Activated CD8-positive, alpha-beta memory T cell treated with anti-CD3 and anti-CD28 coated beads for 48 hours (primary cell): ENCODE measurements around the gene DCLK2.

ENCODE experiments used
- DNase-seq, 3 experiments: peaks; one replicate each; pipeline ENCODE4 v3.0.0-alpha.2; 2020; ENCODE audit warnings: low read depth in 2 of 3, low spot score in 2 of 3

DCLK2 gene

GRCh38 chr4:150069353-150069752 lies 8.9 kb upstream of the DCLK2 start:
- DNase-seq, result no peak

- no peak for DNase-seq
Measured at GRCh38 chr4:150070464-150071170, 7.6 kb upstream of the DCLK2 start.

- no peak for DNase-seq
Measured at GRCh38 chr4:150072471-150072870, 5.8 kb upstream of the DCLK2 start.

GRCh38 chr4:150072906-150073714 lies 5.1 kb upstream of the DCLK2 start:
- no peak for DNase-seq

- no peak for DNase-seq
Measured at GRCh38 chr4:150074064-150074463, 4.2 kb upstream of the DCLK2 start.

GRCh38 chr4:150078579-150079080 lies 385 bp downstream of the DCLK2 start:
- DNase-seq, result no peak

GRCh38 chr4:150079081-150079581 lies 886 bp downstream of the DCLK2 start:
- peak in 2 of 3 experiments; percentile 4 to 9 for DNase-seq

- no peak for DNase-seq
Measured at GRCh38 chr4:150080337-150080736, 2.1 kb downstream of the DCLK2 start.

GRCh38 chr4:150080875-150081274 lies 2.6 kb downstream of the DCLK2 start:
- DNase-seq, result no peak

- no peak for DNase-seq
Measured at GRCh38 chr4:150082241-150082640, 4.0 kb downstream of the DCLK2 start.

- DNase-seq, result no peak
Measured at GRCh38 chr4:150087006-150087405, 8.8 kb downstream of the DCLK2 start.

- no peak for DNase-seq
Measured at GRCh38 chr4:150089732-150090131, 11.5 kb downstream of the DCLK2 start.

- DNase-seq, result no peak
Measured at GRCh38 chr4:150090836-150091235, 12.6 kb downstream of the DCLK2 start.

GRCh38 chr4:150094676-150095075 lies 16.4 kb downstream of the DCLK2 start:
- DNase-seq, result no peak

- no peak for DNase-seq
Measured at GRCh38 chr4:150096625-150097024, 18.4 kb downstream of the DCLK2 start.

GRCh38 chr4:150098214-150098613 lies 20.0 kb downstream of the DCLK2 start:
- no peak for DNase-seq

- DNase-seq, result no peak
Measured at GRCh38 chr4:150104404-150105027, 26.3 kb downstream of the DCLK2 start.

GRCh38 chr4:150106886-150107285 lies 28.6 kb downstream of the DCLK2 start:
- no peak for DNase-seq

- no peak for DNase-seq
Measured at GRCh38 chr4:150108691-150109090, 30.4 kb downstream of the DCLK2 start.

GRCh38 chr4:150114641-150115040 lies 36.4 kb downstream of the DCLK2 start:
- DNase-seq, result no peak

- DNase-seq, result no peak
Measured at GRCh38 chr4:150115851-150116250, 37.6 kb downstream of the DCLK2 start.

GRCh38 chr4:150116506-150116905 lies 38.3 kb downstream of the DCLK2 start:
- DNase-seq, result no peak
